Mesendoderm (in vitro differentiated cells): ENCODE results near the gene TPM3.

Experiments
- DNase-seq: peaks from one replicate; pipeline ENCODE4 v3.0.0; 2013
- H2AK5ac ChIP-seq: 2 replicates; pipeline ENCODE4 v1.6.1; 2013; ENCODE audit warnings: low read length, inconsistent platforms
- H2BK120ac ChIP-seq: 2 replicates; pipeline ENCODE4 v1.6.1; 2013; ENCODE audit warnings: low read depth, mild to moderate bottlenecking, low read length, moderate library complexity, mixed read lengths
- H2BK15ac ChIP-seq: replicated peaks from 2 replicates; pipeline ENCODE4 v1.6.1; 2013; ENCODE audit warnings: low read depth, mild to moderate bottlenecking, moderate library complexity
- H2BK5ac ChIP-seq: 2 replicates; pipeline ENCODE4 v1.6.1; 2013; ENCODE audit warnings: low read length, inconsistent platforms
- H3K18ac ChIP-seq: 2 replicates; pipeline ENCODE4 v1.6.1; 2013; ENCODE audit warnings: mild to moderate bottlenecking, low read length, mixed read lengths
- H3K23ac ChIP-seq: one replicate; pipeline ENCODE4 v1.6.1; 2013; ENCODE audit warnings: low read length
- H3K27ac ChIP-seq: 2 replicates; pipeline ENCODE4 v1.5.1; 2013; ENCODE audit warnings: low read depth, mild to moderate bottlenecking, inconsistent platforms, low read length, moderate library complexity
- H3K27me3 ChIP-seq: 2 replicates; pipeline ENCODE4 v1.6.1; 2013; ENCODE audit warnings: low read length, control low read depth, mild to moderate bottlenecking, inconsistent platforms; ENCODE audit not compliant: insufficient read depth, poor library complexity
- H3K36me3 ChIP-seq: 2 replicates; pipeline ENCODE4 v1.6.1; 2013; ENCODE audit warnings: low read length, inconsistent platforms; ENCODE audit not compliant: control insufficient read depth, insufficient read depth
- H3K4ac ChIP-seq: one replicate; pipeline ENCODE4 v1.6.1; 2013; ENCODE audit warnings: low read depth, mild to moderate bottlenecking, low read length, moderate library complexity
- H3K4me1 ChIP-seq: 2 replicates; pipeline ENCODE4 v1.6.1; 2013; ENCODE audit warnings: low read depth, low read length, inconsistent platforms; ENCODE audit not compliant: control insufficient read depth
- H3K4me2 ChIP-seq: 2 replicates; pipeline ENCODE4 v1.6.1; 2013; ENCODE audit warnings: low read length
- H3K4me3 ChIP-seq: 2 replicates; pipeline ENCODE4 v1.5.1; 2013; ENCODE audit warnings: mild to moderate bottlenecking, low read length
- H3K56ac ChIP-seq: one replicate; pipeline ENCODE4 v1.6.1; 2013; ENCODE audit warnings: low read length
- H3K79me1 ChIP-seq: 2 replicates; pipeline ENCODE4 v1.6.1; 2013; ENCODE audit warnings: low read length, inconsistent platforms
- H3K79me2 ChIP-seq: 2 replicates; pipeline ENCODE4 v1.6.1; 2013; ENCODE audit warnings: mild to moderate bottlenecking, low read length; ENCODE audit not compliant: control insufficient read depth, insufficient read depth
- H3K9ac ChIP-seq: 2 replicates; pipeline ENCODE4 v1.6.1; 2013; ENCODE audit warnings: low read length, inconsistent platforms
- H4K5ac ChIP-seq: one replicate; pipeline ENCODE4 v1.6.1; 2013; ENCODE audit warnings: low read length
- H4K8ac ChIP-seq: one replicate; pipeline ENCODE4 v1.6.1; 2013; ENCODE audit warnings: low read depth, mild to moderate bottlenecking, control low read depth, low read length, moderate library complexity
- WGBS: extraction: QIAGEN DNeasy Blood & Tissue Kit; methylation state at CpG from one replicate; pipeline ENCODE4 v1.1.7; 2013; ENCODE audit warnings: low lambda C conversion rate, missing lambda C conversion rate; ENCODE audit not compliant: insufficient coverage; ENCODE audit errors: extremely low coverage; 5-methylcytosine and 5-hydroxymethylcytosine counted together

TPM3 gene

DNA sequence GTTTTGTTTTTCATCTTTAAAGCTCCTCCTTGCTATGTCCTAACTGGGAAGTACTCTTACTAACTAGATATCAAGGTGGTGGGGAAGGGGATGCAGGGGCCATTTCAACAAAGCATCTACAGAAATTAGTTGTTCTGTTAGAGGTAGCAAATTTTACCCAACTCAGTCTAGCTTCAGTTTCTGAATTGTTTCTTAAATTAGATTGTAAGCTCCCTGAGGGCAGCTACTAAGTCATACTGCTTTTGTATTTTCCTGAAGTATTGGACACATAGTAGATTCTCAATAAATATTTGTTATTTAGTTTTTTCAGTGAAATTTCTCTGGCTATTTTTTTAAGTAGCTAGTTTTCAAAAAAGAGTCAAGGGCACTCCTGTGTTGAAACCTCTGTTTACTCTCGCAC lies 30.6 kb upstream of the TPM3 start:
- peak overlapping the region; percentile 90 for H3K4me2 ChIP-seq
- no CpG with 5 or more reads among the region's 1 CpG for WGBS
- no peak for DNase-seq

DNA sequence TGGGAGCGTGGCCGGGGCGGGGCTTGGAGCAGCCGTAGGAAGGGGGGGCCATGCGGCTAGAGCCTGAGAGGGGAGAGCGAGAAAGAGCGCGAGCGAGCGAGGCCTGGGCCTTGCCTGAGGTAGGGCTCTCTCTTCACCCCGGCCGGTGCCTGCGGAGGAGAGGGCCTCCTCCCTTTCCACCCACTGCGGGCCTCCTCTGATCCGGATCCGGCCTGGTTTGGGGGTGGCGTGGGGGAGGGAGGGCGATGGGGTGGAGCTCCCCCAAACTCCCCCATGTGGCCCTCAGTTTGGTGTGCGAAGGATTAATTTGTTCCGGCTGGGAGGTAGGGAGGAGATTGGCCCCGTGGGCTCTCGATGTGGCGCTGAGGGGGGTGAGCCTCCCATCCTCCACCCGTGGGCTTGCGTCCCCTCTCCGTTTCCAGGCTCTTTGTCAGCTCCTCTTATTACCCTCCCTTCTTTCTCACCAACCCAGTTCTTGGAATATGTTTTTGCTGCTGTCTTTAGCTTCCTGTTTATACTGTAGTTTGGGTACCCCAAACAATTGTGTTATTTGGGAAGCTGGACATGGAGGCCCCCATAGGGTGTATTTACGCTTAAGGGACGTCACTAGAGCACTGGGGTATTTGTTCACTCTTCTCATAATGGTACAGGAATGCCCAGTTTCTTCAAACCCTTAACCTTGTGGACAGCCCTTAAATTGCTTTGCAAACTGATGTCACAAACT lies 29.5 kb upstream of the TPM3 start:
- H4K8ac ChIP-seq = peak overlapping the region; percentile 99
- DNase-seq = peak; percentile 49

More for the DNA sequence above, 30.6 kb upstream of the TPM3 start:
- Histone ChIP-seq H3K27ac (no peak overlapping the region), H3K18ac (no peak overlapping the region), H2AK5ac (no peak overlapping the region), H3K27me3 (no peaks in the 10 kb centered on the region), H3K9ac (peak overlapping the region; percentile 99), H2BK120ac (no peak overlapping the region), H2BK5ac (no peak overlapping the region), H4K5ac (no peak overlapping the region), H3K79me1 (peaks cover 8% of the 10 kb centered on the region), H3K4ac (no peak overlapping the region), H4K8ac (no peak overlapping the region), H3K36me3 (peaks cover 6% of the 10 kb centered on the region), H3K56ac (peak overlapping the region; percentile 9), H2BK15ac (no peak overlapping the region), H3K79me2 (peaks cover 78% of the 10 kb centered on the region), H3K23ac (no peak overlapping the region), H3K4me1 (peaks cover 5% of the 10 kb centered on the region), H3K4me3 (no peak overlapping the region)

DNA sequence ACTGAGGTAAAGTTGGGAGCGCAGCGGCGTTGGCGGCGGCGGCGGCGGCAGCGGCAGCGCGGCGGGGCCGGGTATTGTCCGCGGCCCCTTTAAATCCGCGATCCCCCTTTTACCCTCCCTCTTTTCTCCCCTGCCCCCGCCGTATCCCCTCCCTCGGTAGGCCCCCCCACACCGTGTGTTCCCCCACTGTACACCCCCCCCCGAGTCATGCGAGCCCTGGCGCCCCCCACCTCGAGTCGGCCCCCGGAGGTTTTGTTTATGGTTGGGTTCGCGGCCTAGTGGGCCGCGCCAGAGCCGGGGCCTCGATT lies 29.0 kb upstream of the TPM3 start:
- peak overlapping the region; percentile 27 for H3K27ac ChIP-seq
- no peaks in the 10 kb centered on the region for H3K27me3 ChIP-seq
- H3K18ac ChIP-seq = peak overlapping the region; percentile 97
- no peak overlapping the region for H3K23ac ChIP-seq
- H3K4me2 ChIP-seq = no peak overlapping the region
- peaks cover 5% of the 10 kb centered on the region for H3K36me3 ChIP-seq
- H3K79me1 ChIP-seq = peaks cover 8% of the 10 kb centered on the region
- peak overlapping the region; percentile 99 for H4K8ac ChIP-seq
- H3K56ac ChIP-seq = peak overlapping the region; percentile 97
- no peak overlapping the region for H4K5ac ChIP-seq
- H3K79me2 ChIP-seq = peaks cover 74% of the 10 kb centered on the region
- H3K4me1 ChIP-seq = peaks cover 5% of the 10 kb centered on the region
- DNase-seq = no peak
- no peak overlapping the region for H2BK15ac ChIP-seq
- peak overlapping the region; percentile 76 for H2BK120ac ChIP-seq
- peak overlapping the region; percentile 97 for H3K4me3 ChIP-seq
- no CpG with 5 or more reads among the region's 33 CpGs for WGBS
- no peak overlapping the region for H2BK5ac ChIP-seq
- H3K4ac ChIP-seq = peak overlapping the region; percentile 98
- no peak overlapping the region for H2AK5ac ChIP-seq
- H3K9ac ChIP-seq = peak overlapping the region; percentile 99

More for the DNA sequence above, 29.5 kb upstream of the TPM3 start:
- H2BK5ac ChIP-seq = peak overlapping the region; percentile 64
- peak overlapping the region; percentile 99 for H3K9ac ChIP-seq
- peak overlapping the region; percentile 97 for H3K56ac ChIP-seq
- H2AK5ac ChIP-seq = peak overlapping the region; percentile 96
- H3K23ac ChIP-seq = peak overlapping the region; percentile 48
- H2BK120ac ChIP-seq = peak overlapping the region; percentile 76
- peak overlapping the region; percentile 97 for H3K18ac ChIP-seq
- H4K5ac ChIP-seq = peak overlapping the region; percentile 12
- H3K4me3 ChIP-seq = peak overlapping the region; percentile 97
- H3K27ac ChIP-seq = peak overlapping the region; percentile 27
- H3K4me2 ChIP-seq = peak overlapping the region; percentile 90
- H3K4ac ChIP-seq = peak overlapping the region; percentile 98
- peaks cover 5% of the 10 kb centered on the region for H3K4me1 ChIP-seq
- no CpG with 5 or more reads among the region's 28 CpGs for WGBS
- peaks cover 5% of the 10 kb centered on the region for H3K36me3 ChIP-seq
- no peaks in the 10 kb centered on the region for H3K27me3 ChIP-seq
- H2BK15ac ChIP-seq = no peak overlapping the region
- peaks cover 8% of the 10 kb centered on the region for H3K79me1 ChIP-seq
- H3K79me2 ChIP-seq = peaks cover 76% of the 10 kb centered on the region

DNA sequence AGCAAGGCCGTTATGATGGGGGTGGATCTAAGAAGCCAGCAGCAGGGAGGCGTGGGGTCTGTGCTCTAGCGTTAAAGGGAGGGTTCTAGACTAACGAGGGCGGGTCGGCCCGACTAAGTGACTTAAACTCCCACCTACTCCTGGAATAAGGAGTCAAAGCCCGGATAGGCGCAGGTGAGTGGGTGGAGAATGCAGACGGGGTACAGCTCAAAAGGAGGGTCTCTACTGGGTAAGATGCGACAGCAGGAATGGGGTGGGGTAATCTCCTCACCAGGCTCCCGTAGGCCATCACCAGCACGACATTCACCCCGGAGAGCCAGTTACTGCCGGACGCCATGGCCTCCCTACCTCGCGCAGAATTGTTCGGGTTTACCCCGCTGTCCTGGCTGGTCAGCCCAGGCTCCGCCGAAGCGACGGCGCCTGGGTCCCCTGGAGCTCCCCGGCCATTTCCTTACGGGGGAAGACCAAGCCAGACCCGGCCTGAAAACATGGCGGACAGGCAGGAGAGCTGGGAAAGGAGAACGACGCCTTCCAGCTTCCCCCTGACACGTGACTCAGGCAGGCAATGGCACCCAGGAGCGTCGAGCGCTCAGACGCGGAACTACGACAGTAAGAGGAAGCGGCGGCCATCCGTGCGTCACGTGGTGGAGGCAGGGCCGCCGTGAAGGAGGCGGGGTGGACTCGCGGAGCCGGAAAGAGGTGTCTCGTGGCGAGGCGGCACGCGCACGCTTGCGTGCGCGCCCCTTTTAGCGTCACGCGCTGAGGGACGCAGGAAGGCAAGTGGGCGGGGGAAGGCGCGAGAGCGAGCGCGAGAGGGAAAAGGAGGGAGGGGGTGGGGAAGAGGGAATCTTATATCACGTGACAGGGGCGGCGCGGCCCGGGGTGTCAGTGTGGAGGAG lies 28.4 kb upstream of the TPM3 start, which contains the start of gene UBAP2L:
Gene UBAP2L, plus strand, starts transcription at position 885 of the 899 bp plus-strand sequence. CDS start 4,169 bp downstream, outside the sequence.
- Histone ChIP-seq H4K8ac (peak within 1 kb of the TSS; percentile 99), H3K79me2 (peaks cover 68% of the 10 kb centered on the region), H3K9ac (peak within 1 kb of the TSS; percentile 99), H3K4me3 (peak within 1 kb of the TSS; percentile 97), H3K23ac (peak within 1 kb of the TSS; percentile 48), H3K4ac (peak within 1 kb of the TSS; percentile 98), H3K4me2 (peak within 1 kb of the TSS; percentile 90), H3K79me1 (peaks cover 8% of the 10 kb centered on the region), H2BK5ac (peak within 1 kb of the TSS; percentile 94), H3K4me1 (peaks cover 5% of the 10 kb centered on the region), H3K18ac (peak within 1 kb of the TSS; percentile 97), H4K5ac (peak within 1 kb of the TSS; percentile 62), H2BK15ac (no peak within 1 kb of the TSS), H2BK120ac (peak within 1 kb of the TSS; percentile 76), H3K27ac (peak within 1 kb of the TSS; percentile 99), H3K27me3 (no peaks in the 10 kb centered on the region), H3K56ac (peak within 1 kb of the TSS; percentile 100), H3K36me3 (peaks cover 5% of the 10 kb centered on the region), H2AK5ac (peak within 1 kb of the TSS; percentile 96)
- WGBS = no CpG with 5 or more reads among the region's 73 CpGs
- peak; percentile 100 for DNase-seq

DNA sequence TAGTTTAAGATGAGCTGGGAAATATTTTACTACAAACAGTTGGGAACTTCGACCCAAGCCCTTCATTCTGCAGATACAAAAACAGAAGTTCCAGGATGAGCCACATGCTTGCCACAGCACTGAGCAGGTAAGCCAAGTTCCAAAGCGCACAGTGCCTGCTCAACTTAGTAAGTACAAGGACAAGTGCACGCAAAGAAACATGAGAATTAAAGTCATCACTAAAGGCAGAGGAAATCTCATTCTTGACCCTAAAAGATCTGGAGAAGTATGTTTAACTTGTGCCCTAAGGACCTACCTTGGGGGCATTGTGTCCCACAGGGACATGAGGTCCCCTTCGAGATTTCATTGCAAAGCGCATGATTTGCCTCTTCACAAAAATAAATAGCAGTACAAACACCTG lies 27.6 kb upstream of the TPM3 start:
- peak overlapping the region; percentile 99 for H3K9ac ChIP-seq
- H3K79me2 ChIP-seq = peaks cover 63% of the 10 kb centered on the region
- no CpG with 5 or more reads among the region's 5 CpGs for WGBS
- H3K4me1 ChIP-seq = peaks cover 5% of the 10 kb centered on the region
- peaks cover 5% of the 10 kb centered on the region for H3K79me1 ChIP-seq
- H3K56ac ChIP-seq = peak overlapping the region; percentile 100
- no peak overlapping the region for H3K23ac ChIP-seq
- H3K4me3 ChIP-seq = peak overlapping the region; percentile 94
- peaks cover 3% of the 10 kb centered on the region for H3K36me3 ChIP-seq
- no peak overlapping the region for H3K27ac ChIP-seq
- H3K18ac ChIP-seq = peak overlapping the region; percentile 94
- H2BK120ac ChIP-seq = no peak overlapping the region
- H4K8ac ChIP-seq = no peak overlapping the region
- peak overlapping the region; percentile 85 for H3K4me2 ChIP-seq
- H2BK15ac ChIP-seq = no peak overlapping the region
- H2AK5ac ChIP-seq = peak overlapping the region; percentile 52
- H3K27me3 ChIP-seq = no peaks in the 10 kb centered on the region
- no peak overlapping the region for H2BK5ac ChIP-seq
- peak; percentile 23 for DNase-seq
- no peak overlapping the region for H4K5ac ChIP-seq
- peak overlapping the region; percentile 97 for H3K4ac ChIP-seq
